Measurements from ENCODE around the gene SOX12.

GRCh38 chr20:364905-365794 is 39.8 kb downstream of the SOX12 start:
- TF ChIP-seq CTCF (IDR thresholded peaks at IDR 0.05; ENCODE audit: insufficient read depth, low read length) (no peak), POLR2AphosphoS5 (IDR thresholded peaks at IDR 0.05; ENCODE audit: low read depth) (no peak), GABPA (IDR thresholded peaks at IDR 0.05; ENCODE audit: low read depth) (no peak)
- TF ChIP-seq, protein P1, sequence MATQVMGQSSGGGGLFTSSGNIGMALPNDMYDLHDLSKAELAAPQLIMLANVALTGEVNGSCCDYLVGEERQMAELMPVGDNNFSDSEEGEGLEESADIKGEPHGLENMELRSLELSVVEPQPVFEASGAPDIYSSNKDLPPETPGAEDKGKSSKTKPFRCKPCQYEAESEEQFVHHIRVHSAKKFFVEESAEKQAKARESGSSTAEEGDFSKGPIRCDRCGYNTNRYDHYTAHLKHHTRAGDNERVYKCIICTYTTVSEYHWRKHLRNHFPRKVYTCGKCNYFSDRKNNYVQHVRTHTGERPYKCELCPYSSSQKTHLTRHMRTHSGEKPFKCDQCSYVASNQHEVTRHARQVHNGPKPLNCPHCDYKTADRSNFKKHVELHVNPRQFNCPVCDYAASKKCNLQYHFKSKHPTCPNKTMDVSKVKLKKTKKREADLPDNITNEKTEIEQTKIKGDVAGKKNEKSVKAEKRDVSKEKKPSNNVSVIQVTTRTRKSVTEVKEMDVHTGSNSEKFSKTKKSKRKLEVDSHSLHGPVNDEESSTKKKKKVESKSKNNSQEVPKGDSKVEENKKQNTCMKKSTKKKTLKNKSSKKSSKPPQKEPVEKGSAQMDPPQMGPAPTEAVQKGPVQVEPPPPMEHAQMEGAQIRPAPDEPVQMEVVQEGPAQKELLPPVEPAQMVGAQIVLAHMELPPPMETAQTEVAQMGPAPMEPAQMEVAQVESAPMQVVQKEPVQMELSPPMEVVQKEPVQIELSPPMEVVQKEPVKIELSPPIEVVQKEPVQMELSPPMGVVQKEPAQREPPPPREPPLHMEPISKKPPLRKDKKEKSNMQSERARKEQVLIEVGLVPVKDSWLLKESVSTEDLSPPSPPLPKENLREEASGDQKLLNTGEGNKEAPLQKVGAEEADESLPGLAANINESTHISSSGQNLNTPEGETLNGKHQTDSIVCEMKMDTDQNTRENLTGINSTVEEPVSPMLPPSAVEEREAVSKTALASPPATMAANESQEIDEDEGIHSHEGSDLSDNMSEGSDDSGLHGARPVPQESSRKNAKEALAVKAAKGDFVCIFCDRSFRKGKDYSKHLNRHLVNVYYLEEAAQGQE (IDR thresholded peaks at IDR 0.05; ENCODE audit: insufficient replicate concordance, low read depth): no peak

All from HL-60 (cell line).